ENCODE data around the gene COMMD2.

The COMMD2 gene

GRCh38 chr3:149702691-149703441 lies 49.4 kb downstream of the COMMD2 start:
- Histone ChIP-seq H3K4me1 (ENCODE audit: insufficient read depth, low read length) (no peaks in the 10 kb centered on the region), H3K4me2 (ENCODE audit: insufficient read depth, low read length) (no peak overlapping the region), H3K9me3 (ENCODE audit: insufficient read depth, low read length, severe bottlenecking) (peaks cover 7% of the 10 kb centered on the region), H2AFZ (ENCODE audit: low read depth, low read length) (no peak overlapping the region), H3K9ac (ENCODE audit: low read depth, low read length) (no peak overlapping the region), H3K27me3 (ENCODE audit: insufficient read depth, low read length, poor library complexity) (no peaks in the 10 kb centered on the region), H4K20me1 (ENCODE audit: insufficient read depth, low read length) (no peaks in the 10 kb centered on the region), H3K36me3 (ENCODE audit: insufficient read depth, low read length) (no peaks in the 10 kb centered on the region), H3K79me2 (ENCODE audit: insufficient read depth, low read length) (no peaks in the 10 kb centered on the region), H3K27ac (ENCODE audit: low read length) (no peak overlapping the region), H3K4me3 (ENCODE audit: low read depth in 1 of 2, low read length in 2 of 2) (no peak overlapping the region)
- TF ChIP-seq EZH2 (IDR thresholded peaks at IDR 0.05; ENCODE audit: borderline replicate concordance, low read depth, low read length, severe bottlenecking), result no peak
- no peak for TF ChIP-seq CTCF (IDR thresholded peaks at IDR 0.05; ENCODE audit: borderline replicate concordance, extremely low read depth, low read length, poor library complexity, severe bottlenecking)
- DNase-seq (no peak), ATAC-seq (ENCODE audit: insufficient read depth, low read depth) (no peak)

- Histone ChIP-seq H3K36me3 (ENCODE audit: insufficient read depth, low read length) (no peaks in the 10 kb centered on the region), H2AFZ (ENCODE audit: low read depth, low read length) (no peak overlapping the region), H3K9me3 (ENCODE audit: insufficient read depth, low read length, severe bottlenecking) (peaks cover 7% of the 10 kb centered on the region), H3K4me1 (ENCODE audit: insufficient read depth, low read length) (no peaks in the 10 kb centered on the region), H3K4me3 (ENCODE audit: low read depth in 1 of 2, low read length in 2 of 2) (no peak overlapping the region), H3K27me3 (ENCODE audit: insufficient read depth, low read length, poor library complexity) (no peaks in the 10 kb centered on the region), H4K20me1 (ENCODE audit: insufficient read depth, low read length) (no peaks in the 10 kb centered on the region), H3K9ac (ENCODE audit: low read depth, low read length) (no peak overlapping the region), H3K79me2 (ENCODE audit: insufficient read depth, low read length) (no peaks in the 10 kb centered on the region), H3K27ac (ENCODE audit: low read length) (no peak overlapping the region), H3K4me2 (ENCODE audit: insufficient read depth, low read length) (no peak overlapping the region)
- no peak for DNase-seq
- TF ChIP-seq CTCF (IDR thresholded peaks at IDR 0.05; ENCODE audit: borderline replicate concordance, extremely low read depth, low read length, poor library complexity, severe bottlenecking), result no peak
- no peak for TF ChIP-seq EZH2 (IDR thresholded peaks at IDR 0.05; ENCODE audit: borderline replicate concordance, low read depth, low read length, severe bottlenecking)
- no peak for ATAC-seq (ENCODE audit: insufficient read depth, low read depth)
Observed at GRCh38 chr3:149701977-149702350, 50.3 kb downstream of the COMMD2 start.

GRCh38 chr3:149701206-149701976 lies 50.9 kb downstream of the COMMD2 start:
- Histone ChIP-seq H3K27ac (ENCODE audit: low read length) (no peak overlapping the region), H3K27me3 (ENCODE audit: insufficient read depth, low read length, poor library complexity) (no peaks in the 10 kb centered on the region), H2AFZ (ENCODE audit: low read depth, low read length) (no peak overlapping the region), H4K20me1 (ENCODE audit: insufficient read depth, low read length) (no peaks in the 10 kb centered on the region), H3K79me2 (ENCODE audit: insufficient read depth, low read length) (no peaks in the 10 kb centered on the region), H3K9me3 (ENCODE audit: insufficient read depth, low read length, severe bottlenecking) (peaks cover 7% of the 10 kb centered on the region), H3K4me3 (ENCODE audit: low read depth in 1 of 2, low read length in 2 of 2) (no peak overlapping the region), H3K36me3 (ENCODE audit: insufficient read depth, low read length) (no peaks in the 10 kb centered on the region), H3K9ac (ENCODE audit: low read depth, low read length) (no peak overlapping the region), H3K4me1 (ENCODE audit: insufficient read depth, low read length) (no peaks in the 10 kb centered on the region), H3K4me2 (ENCODE audit: insufficient read depth, low read length) (no peak overlapping the region)
- DNase-seq (no peak), ATAC-seq (ENCODE audit: insufficient read depth, low read depth) (no peak)
- TF ChIP-seq CTCF (IDR thresholded peaks at IDR 0.05; ENCODE audit: borderline replicate concordance, extremely low read depth, low read length, poor library complexity, severe bottlenecking) (no peak), EZH2 (IDR thresholded peaks at IDR 0.05; ENCODE audit: borderline replicate concordance, low read depth, low read length, severe bottlenecking) (no peak)

All from DND-41 (cell line).